ENCODE data around the gene SEPTIN3.
"Not testable (repeated sequence)": the region's sequence is repeated elsewhere in the genome, so short reads cannot be mapped to it uniquely, and the experiment has no call there.

Gene SEPTIN3

DNA sequence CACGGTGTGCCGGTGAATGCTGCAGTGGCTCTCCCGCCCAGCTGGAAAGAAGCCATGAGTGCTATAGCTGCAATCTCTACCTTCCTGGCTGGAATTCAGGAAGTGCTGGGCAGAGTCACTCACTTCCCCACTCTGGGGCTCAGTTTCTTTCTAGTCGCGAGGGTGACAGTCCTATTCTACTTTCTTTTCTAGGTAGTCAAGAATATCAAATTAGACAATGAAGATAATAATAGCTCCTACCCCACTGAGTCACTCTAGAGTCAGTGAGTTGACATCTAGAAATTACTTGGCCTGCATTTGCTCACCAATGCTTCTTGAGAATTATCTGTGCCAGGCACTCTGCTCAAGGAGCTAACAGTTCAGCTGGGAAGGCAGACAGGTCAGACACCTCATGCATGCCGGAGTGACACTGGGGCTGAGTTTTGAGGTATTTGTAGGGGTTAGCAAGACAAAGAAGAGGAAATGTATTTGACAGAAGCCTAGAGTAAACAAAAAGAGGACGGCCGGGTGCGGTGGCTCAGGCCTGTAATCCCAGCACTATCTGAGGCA lies 25.5 kb upstream of the SEPTIN3 start:
- DNase-seq: no peak

DNA sequence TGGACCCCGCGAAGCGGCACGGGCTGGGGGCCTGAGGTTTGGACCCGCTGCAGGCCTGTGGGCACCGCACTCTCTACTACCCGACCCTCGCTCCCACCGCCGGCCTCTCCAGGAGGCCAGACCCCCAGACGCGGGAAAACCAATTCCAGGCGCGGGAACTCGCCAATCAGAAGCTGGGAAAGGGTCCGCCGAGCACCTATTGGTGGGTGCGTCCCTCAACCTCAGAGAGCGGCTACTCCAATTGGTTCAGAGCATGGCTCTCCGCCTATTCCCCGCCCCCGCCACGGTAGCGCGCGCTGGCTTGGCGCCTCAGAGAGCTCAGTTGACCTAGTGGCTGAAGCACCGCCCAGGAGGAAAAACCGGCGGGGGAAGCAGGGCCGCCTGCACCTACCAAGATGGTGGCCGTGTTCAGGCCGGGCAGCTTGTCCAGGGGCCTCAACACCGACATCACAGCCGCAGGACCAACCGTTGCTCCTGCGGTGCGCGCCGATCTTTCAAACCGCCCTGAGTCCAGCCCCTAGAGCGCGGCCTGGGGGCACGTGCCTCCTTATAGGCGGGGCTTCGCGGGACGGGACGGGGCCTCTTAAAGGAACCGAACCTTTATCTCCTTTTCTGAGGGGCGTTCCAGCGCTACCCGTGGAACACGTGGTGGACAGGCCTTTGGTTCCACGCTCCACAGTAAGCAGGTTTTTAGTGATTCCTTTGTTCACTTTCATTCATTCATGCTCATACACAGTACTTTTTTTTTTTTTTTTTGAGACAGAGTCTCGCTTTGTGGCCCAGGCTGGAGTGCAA lies 22.4 kb upstream of the SEPTIN3 start, which contains the start of gene CENPM:
Gene CENPM, minus strand, starts transcription at position 524 of the 795 bp plus-strand sequence. Its CDS starts 76 bp downstream, at position 448.
- peak; percentile 94 for DNase-seq

- DNase-seq: no peak
Measured at GRCh38 chr22:41947424-41948080, 21.7 kb upstream of the SEPTIN3 start.

GRCh38 chr22:41948142-41948541 lies 21.1 kb upstream of the SEPTIN3 start:
- no peak for DNase-seq

- not testable (repeated sequence) for DNase-seq
Measured at GRCh38 chr22:41948928-41949296, 20.3 kb upstream of the SEPTIN3 start.

GRCh38 chr22:41949297-41949965 lies 19.8 kb upstream of the SEPTIN3 start:
- peak; percentile 74 for DNase-seq

DNA sequence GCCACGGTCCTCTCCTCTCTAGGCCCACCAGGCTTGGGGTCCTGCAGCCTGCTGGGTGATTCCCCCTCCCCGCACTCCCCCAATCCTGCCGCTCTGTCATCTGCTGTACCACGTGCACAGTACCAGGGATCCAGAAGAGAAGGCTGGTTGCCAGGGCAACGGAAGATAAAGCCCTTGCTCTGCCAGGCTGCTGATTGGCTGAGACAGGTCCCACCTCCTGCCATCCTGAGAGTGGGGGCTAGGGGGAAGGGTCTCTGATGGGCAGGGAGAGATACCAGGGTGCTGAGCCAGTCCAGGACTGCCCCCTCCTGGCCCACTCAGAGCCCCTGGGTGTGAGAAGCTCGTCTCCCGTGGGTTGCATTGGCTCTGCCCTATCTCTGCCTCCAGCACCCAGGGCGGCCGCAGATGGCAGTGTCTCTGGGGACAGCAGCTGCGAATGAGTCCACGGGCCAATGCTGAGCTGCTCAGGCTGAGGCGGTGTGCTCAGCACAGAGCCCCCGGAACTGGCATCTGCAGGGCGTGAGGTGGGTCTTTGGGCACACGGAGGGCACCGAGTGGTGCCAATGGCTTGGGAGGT lies 17.3 kb upstream of the SEPTIN3 start, which contains the start of gene SMIM45:
Gene SMIM45, plus strand, starts transcription at position 253 of the 577 bp plus-strand sequence.
- peak; percentile 84 for DNase-seq

GRCh38 chr22:41952713-41953112 lies 16.5 kb upstream of the SEPTIN3 start:
- DNase-seq: no peak

DNA sequence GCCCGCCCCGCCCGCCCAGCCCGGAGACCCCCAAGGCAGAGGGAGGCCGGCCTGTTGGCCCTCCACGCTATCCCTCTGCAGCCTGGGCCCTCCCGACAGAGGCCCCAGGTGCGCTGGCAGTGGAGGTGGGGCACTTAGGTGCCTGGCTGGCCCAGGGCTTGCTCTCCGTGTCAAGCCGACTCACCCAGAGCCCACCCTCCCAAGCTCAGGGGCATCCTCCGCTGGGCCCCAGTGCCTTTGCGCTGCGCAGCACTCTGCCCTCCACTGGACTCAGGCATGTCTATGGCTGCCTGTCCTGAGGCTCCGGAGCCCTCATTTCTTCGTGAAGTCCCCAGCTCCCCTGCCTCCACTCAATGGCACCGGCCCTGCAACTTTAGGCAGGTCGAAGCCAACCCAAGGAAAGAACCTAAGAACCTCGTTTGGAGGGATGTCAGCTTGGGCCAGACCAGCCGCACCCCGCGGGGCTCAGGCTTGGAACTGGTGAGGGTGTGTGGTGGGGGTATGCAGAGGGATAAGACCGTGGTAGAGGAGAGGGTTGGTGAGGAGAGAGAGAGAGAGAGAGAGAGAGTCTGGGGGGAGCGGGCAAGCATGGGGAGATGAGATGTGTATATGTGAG lies 11.2 kb upstream of the SEPTIN3 start:
- DNase-seq: no peak

- DNase-seq: no peak
Measured at GRCh38 chr22:41963453-41964111, 5.7 kb upstream of the SEPTIN3 start.

DNA sequence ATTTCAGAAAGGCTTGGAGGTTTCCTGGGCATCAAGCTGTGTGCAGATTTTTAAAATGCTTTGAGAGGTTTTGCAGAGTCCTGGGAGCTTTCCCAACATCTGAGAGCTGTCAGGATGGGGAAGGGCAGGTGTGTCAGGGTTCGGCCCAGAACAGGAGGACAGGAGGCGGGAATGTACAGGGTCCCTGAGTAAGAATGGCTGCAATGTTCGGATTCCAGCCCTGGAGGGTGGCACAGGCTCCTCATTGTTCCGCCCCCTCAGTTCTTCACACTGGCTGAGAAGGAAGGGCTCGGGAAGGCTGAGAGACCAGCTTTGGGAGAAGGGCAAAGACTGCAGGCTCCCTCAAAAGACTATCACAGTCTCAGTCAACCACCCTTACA lies 5.1 kb upstream of the SEPTIN3 start:
- no peak for DNase-seq

- no peak for DNase-seq
Measured at GRCh38 chr22:41966225-41966606, 3.0 kb upstream of the SEPTIN3 start.

DNA sequence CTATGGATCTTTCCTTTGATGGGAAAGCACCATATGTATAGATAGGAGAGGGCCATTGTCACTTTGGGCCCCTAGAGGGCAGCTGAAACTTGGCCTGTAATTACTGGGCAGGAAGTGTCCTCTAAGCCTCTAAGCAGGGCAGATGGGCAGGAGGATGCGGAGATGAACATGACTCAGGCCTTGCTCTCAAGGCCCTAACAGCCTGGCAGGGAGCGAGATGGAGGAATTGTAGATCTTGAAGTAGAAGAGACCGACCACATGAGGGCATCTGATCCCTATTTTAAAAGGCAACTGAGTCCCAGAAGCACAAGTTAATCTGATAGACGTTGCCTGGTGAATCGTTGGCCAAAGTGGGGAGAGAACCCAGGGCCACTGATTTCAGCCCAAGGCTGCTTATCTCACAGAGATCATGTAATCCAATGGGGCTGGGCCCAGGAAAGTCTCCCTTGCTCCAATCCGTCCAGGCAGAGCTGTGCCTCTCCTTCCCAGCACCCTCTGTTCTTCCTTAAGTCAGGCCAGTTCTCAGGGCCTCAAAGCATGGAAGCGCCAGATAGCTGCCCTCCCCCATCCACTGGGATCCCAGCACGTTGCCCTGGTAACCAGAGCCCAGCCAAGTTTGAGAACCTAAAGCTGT lies 2.5 kb upstream of the SEPTIN3 start:
- peak; percentile 8 for DNase-seq

DNA sequence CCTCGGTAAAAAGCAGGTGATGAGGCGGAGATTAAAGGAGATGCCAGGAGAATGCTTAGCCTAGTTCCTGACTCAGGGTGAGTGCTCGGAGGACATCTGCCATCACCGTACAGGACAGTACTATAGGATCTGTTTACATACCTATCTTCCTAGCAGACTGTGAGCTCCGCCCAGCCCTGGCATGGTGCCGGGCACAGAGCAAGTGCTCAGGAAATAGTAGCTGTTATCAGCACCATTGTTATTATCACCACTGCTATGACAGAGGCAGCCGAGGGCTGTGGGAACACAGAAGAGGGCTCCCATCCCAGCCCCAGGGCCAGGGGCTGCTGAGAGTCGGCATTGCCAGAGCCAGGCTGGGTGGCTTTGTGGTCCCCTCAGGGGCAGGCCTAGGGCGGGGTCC lies 642 bp upstream of the SEPTIN3 start:
- peak; percentile 43 for DNase-seq

- no peak for DNase-seq
Measured at GRCh38 chr22:41970601-41971000, 1.4 kb downstream of the SEPTIN3 start.

- no peak for DNase-seq
Measured at GRCh38 chr22:41971431-41971830, 2.2 kb downstream of the SEPTIN3 start.

DNA sequence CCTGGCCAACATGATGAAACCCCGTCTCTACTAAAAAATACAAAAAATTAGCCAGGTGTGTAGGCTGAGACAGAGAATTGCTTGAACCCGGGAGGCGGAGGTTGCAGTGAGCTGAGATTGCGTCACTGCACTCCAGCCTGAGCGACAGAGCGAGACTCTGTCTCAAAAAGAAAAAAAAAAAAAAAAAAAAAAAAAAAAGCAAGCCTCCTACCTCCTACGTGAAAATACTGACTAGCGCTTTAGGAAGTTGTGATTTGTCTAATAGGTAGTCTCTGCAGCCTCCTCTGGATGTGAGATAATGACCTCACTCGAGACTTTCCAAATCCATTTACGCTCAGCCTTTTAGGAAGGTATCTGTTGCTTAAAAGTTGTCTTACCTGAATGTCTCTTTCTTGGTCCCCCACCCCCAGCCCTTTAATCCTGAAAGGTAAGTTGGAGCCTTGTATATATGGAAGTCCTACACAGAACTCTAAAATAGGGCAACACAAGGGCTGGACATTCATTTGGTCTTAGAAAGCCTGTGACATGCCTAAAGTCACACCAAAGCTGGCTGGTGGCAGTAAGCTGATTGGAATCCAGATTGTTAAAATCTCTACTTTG lies 5.5 kb downstream of the SEPTIN3 start:
- DNase-seq: no peak

DNA sequence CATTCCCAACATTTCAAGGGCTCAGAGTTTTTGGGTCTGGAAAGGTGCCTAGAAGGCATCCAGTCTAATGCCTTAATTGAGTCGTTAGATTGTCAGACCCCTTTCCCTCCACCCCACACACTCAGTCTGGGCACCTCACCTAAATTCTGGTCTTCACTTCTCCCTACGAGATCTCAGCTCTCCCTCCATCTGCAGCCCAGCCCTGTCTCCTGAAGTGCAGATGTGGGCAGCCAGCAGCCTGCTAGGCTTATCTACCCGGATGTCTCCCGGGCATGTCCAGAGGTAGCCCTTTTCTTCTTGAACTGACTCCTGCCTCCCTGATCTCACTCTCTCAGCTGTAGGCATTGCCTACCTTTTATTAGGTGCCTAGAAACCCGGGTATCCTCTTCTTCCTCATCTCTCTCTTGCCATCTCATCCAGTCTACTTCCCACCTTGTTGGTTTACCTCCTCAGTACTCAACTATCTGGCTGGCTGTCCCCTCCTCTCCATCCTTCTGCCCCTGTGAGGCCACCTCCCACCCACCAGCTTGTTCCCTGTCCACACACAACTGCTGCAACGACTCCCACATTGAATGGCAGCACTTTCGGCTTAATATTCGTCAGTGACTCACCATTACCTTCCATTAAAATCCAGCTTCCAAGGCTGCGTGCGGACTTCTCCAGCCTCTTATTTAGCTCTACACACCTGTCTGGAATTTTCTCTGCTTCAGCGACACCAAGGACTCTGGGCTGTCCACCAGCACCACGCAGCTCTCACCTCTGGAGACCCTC lies 6.2 kb downstream of the SEPTIN3 start:
- no peak for DNase-seq

DNA sequence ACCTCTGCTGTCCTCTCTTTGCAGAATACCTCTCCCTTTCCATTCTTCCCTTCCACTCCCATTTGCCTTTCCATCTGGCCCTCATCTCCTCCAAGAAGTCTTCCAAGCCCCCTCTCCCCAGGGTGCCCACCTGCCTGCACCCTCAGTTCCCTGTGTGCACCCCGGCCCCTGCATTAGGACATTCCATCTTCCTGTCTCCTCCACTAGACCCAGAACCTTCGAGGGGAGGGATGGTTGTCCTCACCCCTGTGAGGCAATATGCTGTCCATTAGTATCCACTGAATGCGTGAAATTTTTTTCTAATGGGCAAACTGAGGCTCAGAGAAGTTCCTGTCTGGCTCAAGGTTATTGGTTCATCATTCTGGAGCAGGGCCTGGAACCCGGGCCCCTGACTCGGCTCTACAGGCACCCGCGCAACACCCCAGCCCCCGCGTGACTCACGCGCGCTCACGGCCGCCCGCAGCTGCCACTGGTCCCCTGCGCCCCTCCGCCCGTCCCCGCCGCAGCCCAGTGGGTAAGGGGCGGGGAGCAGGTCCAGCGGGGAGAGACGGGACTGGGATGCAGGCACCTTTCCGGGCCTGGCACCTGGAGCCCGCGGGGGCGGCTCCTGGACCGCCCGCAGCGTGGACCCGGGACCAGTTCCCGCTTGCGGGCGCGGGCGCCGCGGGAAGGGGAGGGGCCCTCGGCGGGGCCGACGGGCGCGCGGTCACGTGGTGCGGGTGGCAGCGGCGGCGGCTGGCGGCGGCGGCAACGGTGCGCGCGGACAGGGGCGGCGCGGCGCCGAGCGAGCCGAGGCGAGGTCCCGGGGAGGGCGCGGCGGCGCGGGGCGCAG lies 7.0 kb downstream of the SEPTIN3 start:
- DNase-seq: peak; percentile 47
